Lower leg skin (tissue), 4 donors: ENCODE data around the gene TTC39B. TPM values are rescaled to one million over a fixed set of nuclear protein-coding genes. Genes with fewer than 3 reads are reported as not detected.

Experiments
- DNase-seq, 2 donors: peaks; one replicate each; pipeline ENCODE4 v3.0.0-alpha.2; 2019; ENCODE audit warnings: low spot score in 2 of 2
- H3K4me3 ChIP-seq: fragments of 200-600 bp; sonication (generic); 2 replicates; pipeline ENCODE4 v1.5.1; 2017; ENCODE audit warnings: mild to moderate bottlenecking, low read depth; ENCODE audit not compliant: poor library complexity, severe bottlenecking
- CTCF ChIP-seq, 3 donors: fragments of 450-650 bp; IDR thresholded peaks; one replicate each; pipeline ENCODE4 v1.5.1; 2016; ENCODE audit warnings: antibody characterized with exemption in 3 of 3, mild to moderate bottlenecking in 3 of 3, moderate library complexity in 2 of 3
- POLR2A ChIP-seq, 2 donors: fragments of 450-650 bp; IDR thresholded peaks; one replicate each; pipeline ENCODE4 v1.6.1; 2016 to 2017; ENCODE audit warnings: antibody characterized with exemption in 2 of 2, mild to moderate bottlenecking in 1 of 2, moderate library complexity in 1 of 2
- WGBS, 2 donors: methylation state at CpG; one replicate each; pipeline ENCODE4 v1.1.5; 2018; 5-methylcytosine and 5-hydroxymethylcytosine counted together
- intact Hi-C: fragments of 100-400 bp; cut with DNase I; formaldehyde crosslinking; loops from one replicate; pipeline ENCODE4 v1.15.0; 2023; ENCODE audit warnings: low total_unique reads
- total RNA-seq, 4 donors: library from RNA; depleted of rRNA; stranded (reverse); fragments of >200 nt; gene quantifications; one replicate each; pipeline ENCODE4 v1.1.0, GENCODE V29; 2016

Gene TTC39B
- total RNA-seq, 4 donors from 2014 or later = 38.4 to 53.3 (median 42.2) TPM

- H3K4me3 ChIP-seq = no peak overlapping the region
- TF ChIP-seq POLR2A (IDR thresholded peaks at IDR 0.05) (no peak), CTCF (IDR thresholded peaks at IDR 0.05) (no peak)
- WGBS, 2 donors = 86 to 97% methylated on average over 3 of the region's 3 CpGs
- no peak for DNase-seq
- intact Hi-C loops = no loop called here
Measured at GRCh38 chr9:15268782-15269181, 38.2 kb downstream of the TTC39B start.

GRCh38 chr9:15268317-15268716, 38.7 kb downstream of the TTC39B start:
- 95 to 97% methylated on average over 3 of the region's 3 CpGs for WGBS, 2 donors
- intact Hi-C loops = no loop called here
- no peak overlapping the region for H3K4me3 ChIP-seq
- DNase-seq = no peak
- no peak for TF ChIP-seq POLR2A (IDR thresholded peaks at IDR 0.05)
- TF ChIP-seq CTCF (IDR thresholded peaks at IDR 0.05) = no peak

- WGBS, 2 donors = 68 to 74% methylated on average over 1 of the region's 1 CpG
- no peak for TF ChIP-seq CTCF (IDR thresholded peaks at IDR 0.05)
- no peak for TF ChIP-seq POLR2A (IDR thresholded peaks at IDR 0.05)
- DNase-seq = no peak
- no peak overlapping the region for H3K4me3 ChIP-seq
- intact Hi-C loops = no loop called here
Measured at GRCh38 chr9:15264918-15265317, 42.1 kb downstream of the TTC39B start.

- intact Hi-C loops = no loop called here
- WGBS, 2 donors = 58 to 68% methylated on average over 1 of the region's 1 CpG
- TF ChIP-seq CTCF (IDR thresholded peaks at IDR 0.05) (no peak), POLR2A (IDR thresholded peaks at IDR 0.05) (no peak)
- no peak for DNase-seq
- no peak overlapping the region for H3K4me3 ChIP-seq
Measured at GRCh38 chr9:15262581-15262980, 44.4 kb downstream of the TTC39B start.

GRCh38 chr9:15256426-15256825, 50.6 kb downstream of the TTC39B start:
- H3K4me3 ChIP-seq = no peak overlapping the region
- 92 to 95% methylated on average over 4 of the region's 4 CpGs for WGBS, 2 donors
- TF ChIP-seq CTCF (IDR thresholded peaks at IDR 0.05) (no peak), POLR2A (IDR thresholded peaks at IDR 0.05) (no peak)
- intact Hi-C loops = no loop called here
- DNase-seq = no peak

- no peak for TF ChIP-seq POLR2A (IDR thresholded peaks at IDR 0.05)
- no peak for TF ChIP-seq CTCF (IDR thresholded peaks at IDR 0.05)
- WGBS, 2 donors = 66 to 68% methylated on average over 1 of the region's 1 CpG
- intact Hi-C loops = no loop called here
- H3K4me3 ChIP-seq = no peak overlapping the region
- DNase-seq = no peak
Measured at GRCh38 chr9:15253786-15254185, 53.2 kb downstream of the TTC39B start.
